ENCODE data around the gene PRAC2.
A peak's percentile ranks its signal among the peaks of the same experiment; 100 is the strongest.
"Not testable (repeated sequence)": the region's sequence is repeated elsewhere in the genome, so short reads cannot be mapped to it uniquely, and the experiment has no call there.

Gene PRAC2

DNA sequence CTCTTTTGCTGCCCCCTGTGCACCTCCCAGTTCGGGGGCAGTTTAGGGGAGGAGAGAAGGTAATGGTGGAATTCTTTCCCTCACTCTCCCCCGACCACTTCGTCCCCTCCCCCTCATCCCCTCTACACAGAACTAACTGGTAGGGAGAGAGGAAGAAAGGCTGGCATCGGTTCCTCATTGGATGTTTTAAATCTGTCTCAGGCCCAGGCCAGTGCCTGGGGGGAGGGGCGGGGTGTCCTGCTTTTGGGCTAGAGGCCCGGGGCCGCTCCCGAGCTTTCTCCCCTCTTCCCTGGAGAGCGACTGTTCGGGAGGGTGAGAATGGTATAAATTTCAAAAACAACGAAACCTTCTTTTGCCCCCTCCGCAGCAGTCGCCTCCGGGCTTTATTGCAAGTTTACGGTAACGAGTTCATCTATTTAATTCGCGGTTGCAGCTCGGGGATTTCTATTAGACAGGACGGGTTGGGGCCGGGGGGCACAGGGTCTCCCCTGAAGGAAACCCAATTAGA is at the start of gene PRAC2:
TSS of gene PRAC2 (plus strand) at position 271 of the 508 bp plus-strand sequence. CDS start 1,226 bp downstream, outside the sequence.
- H3K4me3 Mint-ChIP-seq = peak within 1 kb of the TSS; percentile 64 to 77
- peaks cover 80% of the 10 kb centered on the region for H3K4me1 Mint-ChIP-seq
- H3K27me3 Mint-ChIP-seq = peaks cover 100% of the 10 kb centered on the region
- no peaks in the 10 kb centered on the region for H3K9me3 Mint-ChIP-seq
- no peak for ATAC-seq
- DNase-seq = no peak
- peak within 1 kb of the TSS in 1 of 2 donors; percentile 68 for H3K27ac Mint-ChIP-seq

DNA sequence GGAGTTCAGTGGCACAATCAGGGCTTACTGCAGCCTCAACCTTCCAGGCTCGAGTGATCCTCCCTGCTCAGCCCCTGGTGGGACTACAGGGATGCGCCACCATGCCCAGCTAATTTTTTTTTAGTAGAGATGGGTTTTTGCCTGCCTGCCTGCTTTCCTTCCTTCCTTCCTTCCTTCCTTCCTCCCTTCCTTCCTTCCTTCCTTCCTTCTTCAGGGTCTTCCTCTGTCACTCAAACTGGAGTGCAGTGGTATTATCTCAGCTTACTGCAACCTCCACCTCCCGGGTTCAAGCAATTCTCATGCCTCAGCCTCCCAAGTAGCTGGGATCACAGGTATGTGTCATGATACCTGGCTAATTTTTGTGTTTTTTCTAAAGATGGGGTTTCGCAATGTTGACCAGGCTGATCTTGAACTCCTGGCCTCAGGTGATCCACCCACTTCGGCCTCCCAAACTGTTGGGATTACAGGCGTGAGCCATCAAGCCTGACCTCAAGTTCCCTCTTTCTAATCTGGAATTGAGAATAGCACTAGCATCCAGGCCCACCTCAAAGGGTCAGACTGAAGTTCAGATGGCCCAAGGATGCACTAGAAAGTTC is 45.9 kb upstream of the PRAC2 start:
- no peak for ATAC-seq
- H3K4me1 Mint-ChIP-seq = peaks cover 5% of the 10 kb centered on the region
- H3K27ac Mint-ChIP-seq = peak overlapping the region in 1 of 2 donors; percentile 50
- no peak overlapping the region for H3K4me3 Mint-ChIP-seq
- H3K27me3 Mint-ChIP-seq = peaks cover 56% of the 10 kb centered on the region
- no peak for DNase-seq
- no peaks in the 10 kb centered on the region for H3K9me3 Mint-ChIP-seq

DNA sequence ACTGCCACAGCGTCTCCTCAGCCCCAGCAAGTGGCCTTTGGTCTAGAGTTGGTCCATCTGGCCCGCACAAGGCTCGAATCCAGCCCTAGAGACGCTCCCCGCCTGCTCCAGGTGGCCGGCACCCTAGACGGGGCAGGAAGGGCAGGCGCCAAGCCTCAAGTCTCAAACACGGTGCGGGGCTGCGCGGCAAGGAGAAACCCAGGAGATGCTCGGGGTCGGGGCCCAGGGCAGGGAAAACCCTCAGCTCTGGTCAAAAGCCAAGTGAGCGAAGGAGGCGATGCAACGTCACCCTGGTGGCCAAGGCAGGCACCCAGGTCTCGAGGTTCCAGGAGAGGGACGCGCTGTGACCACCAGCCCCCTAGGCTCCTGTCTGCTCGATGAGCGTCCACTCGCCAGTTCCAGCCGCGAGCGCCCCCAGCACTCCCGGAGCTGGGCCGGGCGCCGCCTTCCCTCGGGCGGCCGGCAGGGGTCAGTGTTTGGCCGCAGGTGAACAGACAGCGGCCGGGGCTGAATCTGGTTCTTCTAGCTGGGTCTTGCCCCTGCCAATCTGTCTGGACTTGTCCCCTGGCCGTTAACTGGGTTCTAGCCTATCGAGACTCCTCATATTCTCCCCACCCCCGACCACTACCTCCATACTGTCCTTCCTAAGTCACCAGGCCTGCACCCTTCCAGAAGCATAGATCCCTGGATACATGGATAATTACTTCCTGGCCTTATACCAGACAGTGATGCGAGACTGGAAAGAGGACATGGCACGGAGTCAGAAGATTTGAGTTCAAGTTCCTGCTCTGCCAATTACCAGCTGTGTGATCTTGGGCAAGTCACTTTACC is 44.6 kb upstream of the PRAC2 start:
- Mint-ChIP-seq H3K9me3 (no peaks in the 10 kb centered on the region), H3K27ac (peak overlapping the region in 1 of 2 donors; percentile 79), H3K4me1 (peaks cover 5% of the 10 kb centered on the region), H3K4me3 (peak overlapping the region in 1 of 2 donors; percentile 36), H3K27me3 (peaks cover 54% of the 10 kb centered on the region)
- peak; percentile 98 for ATAC-seq
- peak; percentile 77 to 81 for DNase-seq

DNA sequence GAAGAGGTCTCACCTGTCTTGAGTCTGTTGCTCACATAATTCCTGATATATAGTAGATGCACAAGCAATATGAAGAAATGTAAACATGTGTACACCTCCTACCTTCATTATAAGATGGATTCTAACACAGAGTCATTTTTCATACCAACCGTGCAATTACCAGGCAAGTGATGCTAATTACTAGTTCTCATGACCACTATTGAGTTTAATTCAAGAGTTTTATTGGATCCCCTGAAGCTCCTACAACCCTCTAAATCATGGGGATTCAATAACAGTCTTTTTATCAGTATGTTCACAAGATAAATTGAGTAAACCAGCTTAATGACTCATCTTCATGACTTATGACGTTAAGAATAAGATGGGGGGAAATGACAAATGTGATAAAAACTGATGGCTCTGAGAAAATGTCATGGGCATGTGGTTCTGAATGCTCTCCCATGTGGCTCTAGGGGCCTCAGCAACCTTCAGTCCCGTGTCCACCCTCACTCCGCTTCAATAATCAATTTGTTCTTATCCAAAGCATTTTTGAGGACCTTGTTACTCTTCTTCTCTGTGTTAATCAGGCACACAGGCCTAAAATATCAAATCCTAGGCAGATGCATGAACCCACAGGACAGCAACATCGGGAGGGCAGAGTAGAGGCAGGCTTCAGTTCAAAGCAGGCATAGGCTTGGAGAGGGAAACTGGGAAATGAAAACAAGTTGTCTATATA is 43.4 kb upstream of the PRAC2 start:
- Mint-ChIP-seq H3K9me3 (no peaks in the 10 kb centered on the region), H3K4me3 (no peak overlapping the region), H3K27ac (no peak overlapping the region), H3K27me3 (peaks cover 53% of the 10 kb centered on the region), H3K4me1 (peaks cover 5% of the 10 kb centered on the region)
- no peak for ATAC-seq
- no peak for DNase-seq

DNA sequence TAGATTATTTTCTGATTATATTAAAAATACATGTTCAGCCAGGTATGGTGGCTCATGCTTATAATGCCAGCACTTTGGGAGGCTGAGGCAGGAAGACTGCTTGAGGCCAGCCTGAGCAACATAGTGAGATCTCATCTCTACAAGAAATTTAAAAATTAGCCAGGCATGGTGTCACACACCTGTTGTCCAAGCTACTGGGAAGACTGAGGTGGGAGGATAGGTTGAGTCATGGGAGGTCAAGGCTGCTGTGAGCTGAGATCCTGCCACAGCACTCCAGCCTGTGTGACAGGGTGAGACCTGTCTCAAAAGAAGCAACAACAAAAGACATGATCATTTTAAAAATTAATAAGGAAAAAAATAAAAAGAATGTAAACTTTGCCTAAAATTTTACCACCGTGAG is 41.4 kb upstream of the PRAC2 start:
- Mint-ChIP-seq H3K27me3 (peaks cover 40% of the 10 kb centered on the region), H3K4me3 (no peak overlapping the region), H3K27ac (no peak overlapping the region), H3K4me1 (peaks cover 5% of the 10 kb centered on the region), H3K9me3 (no peaks in the 10 kb centered on the region)
- DNase-seq (no peak), ATAC-seq (no peak)

DNA sequence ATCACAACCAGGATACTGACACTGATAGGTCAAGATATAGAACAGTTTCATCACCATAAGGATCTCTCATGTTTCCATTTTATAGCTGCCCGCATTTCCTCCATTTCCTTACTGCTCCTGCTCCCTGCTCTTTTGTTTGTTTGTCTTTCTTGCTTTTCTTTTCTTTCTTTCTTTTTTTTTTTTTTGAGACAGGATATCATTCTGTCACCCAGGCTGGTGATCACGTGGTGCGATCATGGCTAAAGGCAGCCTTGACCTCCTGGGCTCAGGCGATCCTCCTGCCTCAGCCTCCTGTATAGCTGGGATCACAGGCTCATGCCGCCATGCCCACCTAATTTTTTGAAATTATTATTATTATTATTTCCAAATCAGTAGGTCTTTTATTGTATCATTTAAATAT is 32.3 kb upstream of the PRAC2 start:
- ATAC-seq (no peak), DNase-seq (no peak)
- H3K27me3 Mint-ChIP-seq = peaks cover 33% of the 10 kb centered on the region
- H3K27ac Mint-ChIP-seq = no peak overlapping the region
- H3K4me1 Mint-ChIP-seq = no peaks in the 10 kb centered on the region
- no peak overlapping the region for H3K4me3 Mint-ChIP-seq
- peaks cover 4 to 10% of the 10 kb centered on the region in 2 donors for H3K9me3 Mint-ChIP-seq

DNA sequence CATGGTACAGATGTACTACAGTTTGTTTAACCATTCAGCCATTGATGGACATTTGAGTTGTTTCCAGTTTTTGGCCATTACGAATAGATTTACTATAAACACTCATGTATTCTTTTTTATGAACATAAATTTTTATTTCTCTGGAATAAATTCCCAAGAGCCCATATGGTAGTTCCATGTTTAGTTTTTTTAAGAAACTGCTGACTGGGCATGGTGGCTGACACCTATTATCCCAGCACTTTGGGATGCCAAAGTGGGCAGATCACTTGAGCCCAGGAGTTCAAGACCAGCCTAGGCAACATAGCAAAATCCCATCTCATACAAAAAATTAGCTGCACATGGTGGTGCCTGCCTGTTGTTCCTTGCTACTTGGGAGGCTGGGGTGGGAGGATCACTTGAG is 30.9 kb upstream of the PRAC2 start:
- no peak for DNase-seq
- H3K4me3 Mint-ChIP-seq = no peak overlapping the region
- H3K27me3 Mint-ChIP-seq = peaks cover 47% of the 10 kb centered on the region
- H3K4me1 Mint-ChIP-seq = no peaks in the 10 kb centered on the region
- H3K27ac Mint-ChIP-seq = no peak overlapping the region
- peaks cover 4 to 10% of the 10 kb centered on the region in 2 donors for H3K9me3 Mint-ChIP-seq
- no peak for ATAC-seq

DNA sequence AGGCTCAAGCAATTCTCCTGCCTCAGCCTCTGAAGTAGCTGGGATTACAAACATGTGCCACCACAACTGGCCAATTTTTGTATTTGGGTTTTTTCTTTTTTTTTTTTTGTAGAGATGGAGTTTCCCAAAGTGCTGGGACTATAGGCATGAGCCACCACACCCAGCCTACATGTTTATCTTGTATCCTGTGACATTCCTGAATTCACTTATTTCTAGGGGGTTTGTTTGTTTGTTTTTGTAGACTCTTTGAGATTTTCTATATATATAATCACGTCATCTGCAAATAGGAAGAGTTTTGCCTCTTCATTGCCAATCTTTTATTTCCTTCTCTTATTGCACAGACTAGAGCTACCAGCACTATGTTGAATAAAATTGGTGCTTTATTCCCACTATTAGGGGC is 29.8 kb upstream of the PRAC2 start:
- no peak overlapping the region for H3K4me3 Mint-ChIP-seq
- no peak for ATAC-seq

DNA sequence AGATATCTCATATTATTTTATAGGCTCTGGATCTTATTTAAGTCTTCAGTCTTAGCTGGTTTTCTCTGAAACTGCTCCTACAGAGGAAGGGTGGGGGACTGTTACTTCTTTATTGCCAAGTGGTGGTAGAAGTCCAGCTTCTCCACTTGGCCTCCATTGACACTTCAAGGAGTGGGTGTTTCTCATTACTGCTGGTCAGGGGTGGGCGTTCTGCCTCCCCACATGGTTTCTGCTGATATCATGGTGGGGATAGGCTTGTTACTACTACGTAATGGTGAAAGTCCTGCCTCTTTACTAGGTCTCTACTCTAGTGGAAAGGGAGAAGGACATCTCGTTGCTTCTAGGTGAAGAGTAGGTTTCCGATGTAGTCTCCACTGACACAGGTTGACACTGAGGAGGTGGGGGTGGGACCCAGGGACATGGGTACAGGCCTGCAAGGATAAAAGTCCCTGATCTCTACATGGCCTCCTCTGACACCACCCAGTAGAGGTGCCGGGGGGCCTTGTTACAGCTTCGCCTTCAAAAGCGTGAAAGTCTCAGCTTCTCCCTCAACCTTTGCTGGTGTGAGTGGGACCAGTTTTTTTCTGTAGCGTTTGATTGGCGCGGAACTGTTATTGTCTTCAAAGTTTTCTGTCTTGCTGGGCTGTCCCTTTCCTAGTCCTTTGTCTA is 21.0 kb upstream of the PRAC2 start:
- no peak overlapping the region for H3K27ac Mint-ChIP-seq

More for the DNA sequence above, 29.8 kb upstream of the PRAC2 start:
- DNase-seq = no peak
- peaks cover 4 to 10% of the 10 kb centered on the region in 2 donors for H3K9me3 Mint-ChIP-seq
- H3K4me1 Mint-ChIP-seq = no peaks in the 10 kb centered on the region
- H3K27me3 Mint-ChIP-seq = peaks cover 55% of the 10 kb centered on the region
- H3K27ac Mint-ChIP-seq = no peak overlapping the region

DNA sequence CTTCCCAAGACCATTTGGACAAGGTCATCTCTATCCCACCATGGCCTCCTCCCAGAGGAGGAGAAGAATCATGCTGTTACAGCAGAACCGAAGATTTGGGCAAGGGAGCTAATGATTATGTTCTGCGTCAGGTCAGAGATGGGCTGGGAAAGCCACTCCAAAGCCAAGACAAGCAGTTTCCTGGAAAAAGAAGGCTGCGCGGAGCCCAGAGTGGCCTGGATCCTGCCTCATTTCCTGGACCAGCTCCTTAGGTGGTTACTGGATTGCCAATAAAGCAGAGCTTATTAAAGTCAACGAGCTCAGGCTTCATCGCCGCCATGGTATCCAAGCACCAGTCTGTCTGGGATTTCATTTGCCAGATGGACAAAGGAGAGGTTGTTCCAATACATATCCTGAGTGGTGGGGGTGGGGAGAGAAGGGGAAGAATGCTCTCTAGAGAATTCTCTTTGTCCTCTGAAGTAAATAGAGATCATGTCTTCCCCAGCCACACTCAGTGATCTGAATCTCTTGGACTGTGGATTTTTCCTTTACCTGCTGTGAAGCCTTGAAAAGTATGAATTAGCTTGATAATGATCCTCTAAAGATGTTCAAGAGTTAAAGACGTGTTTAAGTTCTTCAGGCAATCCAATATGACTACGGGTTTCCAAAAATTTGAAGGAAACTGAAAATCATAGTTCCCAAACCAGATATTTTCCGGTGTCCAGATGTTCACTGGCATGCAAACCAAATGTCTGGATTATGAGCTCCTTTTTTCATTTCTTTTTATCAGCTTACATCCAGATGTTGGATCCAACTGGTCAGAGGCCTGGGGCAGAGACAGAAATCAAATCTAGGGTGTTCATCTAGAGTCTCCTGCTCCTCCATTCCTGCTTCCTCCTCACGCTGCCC is 18.4 kb upstream of the PRAC2 start:
- peaks cover 92% of the 10 kb centered on the region for H3K27me3 Mint-ChIP-seq
- no peak for ATAC-seq

More for the DNA sequence above, 21.0 kb upstream of the PRAC2 start:
- Mint-ChIP-seq H3K9me3 (no peaks in the 10 kb centered on the region), H3K27me3 (peaks cover 86% of the 10 kb centered on the region), H3K4me1 (no peaks in the 10 kb centered on the region), H3K4me3 (no peak overlapping the region)
- no peak for DNase-seq
- ATAC-seq = no peak

DNA sequence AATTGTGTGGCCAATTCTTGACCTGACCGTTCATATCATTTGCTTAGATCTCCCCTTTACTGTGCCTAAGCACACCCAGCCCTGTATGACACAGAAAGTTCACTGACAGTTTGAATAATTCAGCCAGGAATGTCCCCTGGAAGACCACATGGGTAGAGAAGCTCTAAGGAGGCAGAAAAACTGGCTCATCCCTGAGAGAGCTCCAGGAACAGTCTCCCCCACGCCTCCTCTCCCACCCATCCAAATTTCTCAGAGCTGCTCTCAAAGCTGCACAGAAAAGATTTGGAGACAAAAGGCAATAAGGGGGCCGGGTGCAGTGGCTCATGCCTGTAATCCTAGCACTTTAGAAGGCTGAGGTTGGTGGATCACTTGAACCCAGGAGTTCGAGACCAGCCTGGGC is 11.9 kb upstream of the PRAC2 start:
- no peaks in the 10 kb centered on the region for H3K9me3 Mint-ChIP-seq
- ATAC-seq = no peak
- no peak overlapping the region for H3K27ac Mint-ChIP-seq
- H3K4me1 Mint-ChIP-seq = no peaks in the 10 kb centered on the region
- no peak overlapping the region for H3K4me3 Mint-ChIP-seq
- no peak for DNase-seq
- peaks cover 88% of the 10 kb centered on the region for H3K27me3 Mint-ChIP-seq

More for the DNA sequence above, 18.4 kb upstream of the PRAC2 start:
- Mint-ChIP-seq H3K4me1 (no peaks in the 10 kb centered on the region), H3K27ac (no peak overlapping the region), H3K4me3 (no peak overlapping the region), H3K9me3 (no peaks in the 10 kb centered on the region)
- no peak for DNase-seq

DNA sequence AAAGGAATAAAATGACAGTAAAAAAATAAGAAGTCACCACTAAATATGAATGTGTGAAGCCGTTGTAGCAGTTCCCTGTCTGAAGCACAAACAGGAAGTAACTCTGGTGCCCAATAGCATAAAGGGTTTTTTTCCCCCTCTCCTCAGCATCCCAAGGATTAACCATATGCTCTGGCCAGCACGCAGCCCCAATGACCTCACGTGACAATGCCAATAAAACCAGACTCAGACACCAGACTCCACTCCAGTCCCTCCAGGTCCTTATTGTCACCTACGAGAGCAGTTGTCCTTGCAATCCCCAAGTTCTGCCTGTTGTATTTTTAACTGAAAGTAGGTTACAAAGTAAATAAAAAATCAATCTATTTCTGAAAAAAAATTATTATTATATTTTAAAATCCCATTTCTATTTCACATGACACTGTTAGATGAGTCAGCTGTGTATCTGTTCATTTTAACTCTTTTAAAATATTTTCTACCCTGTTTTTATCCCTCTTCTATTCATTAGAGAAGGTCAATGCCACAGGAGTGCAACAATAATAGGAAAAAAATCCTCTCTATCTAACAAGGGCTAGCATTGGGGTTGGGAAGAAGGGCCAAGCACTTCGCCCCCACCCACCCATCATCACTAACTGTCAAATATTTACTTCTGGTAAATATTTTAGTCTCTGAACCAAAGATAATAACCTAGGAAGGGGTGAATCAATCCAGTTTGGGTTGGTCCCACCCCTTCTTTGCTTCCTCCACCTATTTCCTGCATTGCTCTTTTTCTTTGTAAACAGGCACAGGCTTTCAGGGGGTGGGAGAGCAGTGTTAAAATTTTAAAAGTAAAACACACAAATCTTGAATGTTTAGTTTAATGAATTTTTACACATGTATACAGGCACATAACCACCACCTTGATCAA is 7.2 kb upstream of the PRAC2 start:
- ATAC-seq (no peak), DNase-seq (no peak)
- H3K4me1 Mint-ChIP-seq = peaks cover 23% of the 10 kb centered on the region
- H3K9me3 Mint-ChIP-seq = no peaks in the 10 kb centered on the region
- peaks cover 87% of the 10 kb centered on the region for H3K27me3 Mint-ChIP-seq
- H3K4me3 Mint-ChIP-seq = no peak overlapping the region
- no peak overlapping the region for H3K27ac Mint-ChIP-seq

DNA sequence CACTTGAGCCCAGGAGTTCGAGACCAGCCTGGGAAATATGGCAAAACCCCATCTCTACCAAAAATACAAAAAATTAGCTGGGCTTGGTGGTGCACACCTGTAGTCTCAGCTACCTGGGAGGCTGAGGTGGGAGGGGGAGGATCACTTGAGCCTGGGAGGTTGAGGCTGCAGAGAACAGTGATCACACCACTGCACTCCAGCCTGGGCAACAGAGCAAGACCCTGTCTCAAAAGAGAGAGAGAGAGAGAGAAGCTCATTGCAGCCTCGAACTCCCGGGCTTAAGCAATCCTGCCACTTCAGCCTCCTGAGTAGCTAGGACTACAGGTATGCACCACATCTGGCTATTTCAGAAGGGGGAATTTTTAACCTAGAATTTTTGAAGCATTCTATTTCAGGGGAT is 6.4 kb upstream of the PRAC2 start:
- not testable (repeated sequence) for DNase-seq, H3K27ac Mint-ChIP-seq, H3K4me3 Mint-ChIP-seq, H3K9me3 Mint-ChIP-seq, ATAC-seq
- Mint-ChIP-seq H3K27me3 (peaks cover 88% of the 10 kb centered on the region), H3K4me1 (peaks cover 27% of the 10 kb centered on the region)
